ENCODE results near the gene SRC. TPM values are rescaled to one million over a fixed set of nuclear protein-coding genes. Genes with fewer than 3 reads are reported as not detected.
A peak's percentile ranks its signal among the peaks of the same experiment; 100 is the strongest.

The SRC gene
- polyA plus RNA-seq, 1 donor (not counting 4 experiments of a cell fraction or from before 2014, with no cell fraction given), result 22.8 TPM

DNA sequence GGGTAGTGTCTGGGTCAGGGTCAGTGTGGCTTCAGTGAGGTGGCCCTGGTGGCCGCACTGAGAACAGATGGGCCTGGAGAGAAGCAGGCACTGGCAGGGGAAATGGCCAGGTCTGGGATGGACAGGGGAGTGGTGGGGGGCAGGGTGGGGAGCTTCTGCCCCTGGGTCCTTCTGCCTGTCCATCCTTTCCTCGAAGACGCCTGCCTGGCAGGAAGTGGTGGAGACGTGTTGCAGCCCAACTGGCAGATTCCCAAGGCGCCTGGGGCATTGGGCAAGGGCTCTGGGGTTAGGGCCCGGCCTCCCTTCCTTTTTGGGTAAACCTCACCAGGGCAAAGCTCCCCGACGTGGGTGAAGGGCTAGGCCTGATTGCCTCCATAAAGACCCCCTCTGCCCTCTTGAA lies 10.4 kb downstream of the SRC start:
- peaks cover 6% of the 10 kb centered on the region for H3K9me1 ChIP-seq (ENCODE audit: control insufficient read depth, extremely low read depth, insufficient read depth, low read length)
- peaks cover 52% of the 10 kb centered on the region for H3K4me1 ChIP-seq (ENCODE audit: control insufficient read depth, extremely low read depth, insufficient read depth, low read length)
- no peak overlapping the region for H3K4me2 ChIP-seq (ENCODE audit: control insufficient read depth, extremely low read depth, insufficient read depth, low read depth, low read length)
- FAIRE-seq, result peak; percentile 65
- H3K9me3 ChIP-seq (ENCODE audit: control insufficient read depth, low read depth, low read length), result no peaks in the 10 kb centered on the region
- TF ChIP-seq, protein P1, sequence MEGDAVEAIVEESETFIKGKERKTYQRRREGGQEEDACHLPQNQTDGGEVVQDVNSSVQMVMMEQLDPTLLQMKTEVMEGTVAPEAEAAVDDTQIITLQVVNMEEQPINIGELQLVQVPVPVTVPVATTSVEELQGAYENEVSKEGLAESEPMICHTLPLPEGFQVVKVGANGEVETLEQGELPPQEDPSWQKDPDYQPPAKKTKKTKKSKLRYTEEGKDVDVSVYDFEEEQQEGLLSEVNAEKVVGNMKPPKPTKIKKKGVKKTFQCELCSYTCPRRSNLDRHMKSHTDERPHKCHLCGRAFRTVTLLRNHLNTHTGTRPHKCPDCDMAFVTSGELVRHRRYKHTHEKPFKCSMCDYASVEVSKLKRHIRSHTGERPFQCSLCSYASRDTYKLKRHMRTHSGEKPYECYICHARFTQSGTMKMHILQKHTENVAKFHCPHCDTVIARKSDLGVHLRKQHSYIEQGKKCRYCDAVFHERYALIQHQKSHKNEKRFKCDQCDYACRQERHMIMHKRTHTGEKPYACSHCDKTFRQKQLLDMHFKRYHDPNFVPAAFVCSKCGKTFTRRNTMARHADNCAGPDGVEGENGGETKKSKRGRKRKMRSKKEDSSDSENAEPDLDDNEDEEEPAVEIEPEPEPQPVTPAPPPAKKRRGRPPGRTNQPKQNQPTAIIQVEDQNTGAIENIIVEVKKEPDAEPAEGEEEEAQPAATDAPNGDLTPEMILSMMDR (optimal IDR thresholded peaks at IDR 0.05 in 1 of 3, IDR thresholded peaks at IDR 0.05 in 1 of 3, conservative IDR thresholded peaks at IDR 0.05 in 1 of 3; ENCODE audit: extremely low read depth in 1 of 3, insufficient read depth in 2 of 3, low read length in 3 of 3), result no peak
- no peaks in the 10 kb centered on the region for H3K27me3 ChIP-seq (ENCODE audit: control insufficient read depth, extremely low read depth, insufficient read depth, low read length)
- peaks cover 6 to 21% of the 10 kb centered on the region in 2 experiments for H3K36me3 ChIP-seq (ENCODE audit: control insufficient read depth in 2 of 2, extremely low read depth in 1 of 2, insufficient read depth in 2 of 2, low read length in 2 of 2)
- H3K9ac ChIP-seq (ENCODE audit: control insufficient read depth, extremely low read depth, insufficient read depth, low read length), result no peak overlapping the region
- no peak for DNase-seq (ENCODE audit: low read depth, low spot score)
- H3K27ac ChIP-seq (ENCODE audit: control insufficient read depth, insufficient read depth, low read length), result no peak overlapping the region
- H4K20me1 ChIP-seq (ENCODE audit: control insufficient read depth, extremely low read depth, insufficient read depth, low read length), result peaks cover 2% of the 10 kb centered on the region
- H2AFZ ChIP-seq (ENCODE audit: control insufficient read depth, low read length), result no peak overlapping the region
- dilution Hi-C loops (cut with MboI; ENCODE audit: extremely low pct_ligation_motif_present, low sequenced_read_pairs), result no loop called here
- H3K4me3 ChIP-seq (ENCODE audit: control insufficient read depth in 2 of 3, extremely low read depth in 1 of 3, insufficient read depth in 2 of 3, low read depth in 1 of 3, low read length in 3 of 3), result no peak overlapping the region
- H3K79me2 ChIP-seq (ENCODE audit: control insufficient read depth, insufficient read depth, low read length), result peaks cover 86% of the 10 kb centered on the region

DNA sequence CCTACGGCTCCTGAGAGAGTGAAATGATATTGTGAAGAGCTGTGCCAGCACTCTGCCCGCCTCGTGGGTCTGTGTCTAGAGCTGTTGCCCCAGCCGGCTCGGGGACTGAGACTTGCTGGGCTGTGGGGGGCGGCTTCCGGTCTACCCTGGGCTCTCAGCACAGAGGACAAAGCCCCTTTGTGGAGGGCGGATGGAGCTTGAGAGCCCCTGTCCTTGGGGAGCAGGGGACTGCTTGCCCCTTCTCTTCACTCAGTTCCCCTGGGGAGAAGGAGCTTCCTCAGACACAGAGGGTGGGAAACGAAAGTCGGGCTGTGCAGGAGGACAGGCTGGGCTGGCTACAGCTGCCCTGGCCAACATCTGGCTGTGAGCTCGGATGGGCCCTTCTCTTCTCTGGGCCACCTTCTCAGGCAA lies 11.0 kb downstream of the SRC start:
- DNase-seq (ENCODE audit: low read depth, low spot score), result no peak
- H2AFZ ChIP-seq (ENCODE audit: control insufficient read depth, low read length), result no peak overlapping the region
- H3K4me2 ChIP-seq (ENCODE audit: control insufficient read depth, extremely low read depth, insufficient read depth, low read depth, low read length), result no peak overlapping the region
- peaks cover 6 to 15% of the 10 kb centered on the region in 2 experiments for H3K36me3 ChIP-seq (ENCODE audit: control insufficient read depth in 2 of 2, extremely low read depth in 1 of 2, insufficient read depth in 2 of 2, low read length in 2 of 2)
- TF ChIP-seq, protein P1 (optimal IDR thresholded peaks at IDR 0.05 in 1 of 3, IDR thresholded peaks at IDR 0.05 in 1 of 3, conservative IDR thresholded peaks at IDR 0.05 in 1 of 3; ENCODE audit: extremely low read depth in 1 of 3, insufficient read depth in 2 of 3, low read length in 3 of 3), result no peak
- TF ChIP-seq EZH2 (IDR thresholded peaks at IDR 0.05; ENCODE audit: low read length), result no peak
- no peaks in the 10 kb centered on the region for H3K27me3 ChIP-seq (ENCODE audit: control insufficient read depth, extremely low read depth, insufficient read depth, low read length)
- peaks cover 84% of the 10 kb centered on the region for H3K79me2 ChIP-seq (ENCODE audit: control insufficient read depth, insufficient read depth, low read length)
- dilution Hi-C loops (cut with MboI; ENCODE audit: extremely low pct_ligation_motif_present, low sequenced_read_pairs), result no loop called here
- peaks cover under 1% of the 10 kb centered on the region for H4K20me1 ChIP-seq (ENCODE audit: control insufficient read depth, extremely low read depth, insufficient read depth, low read length)
- no peak for FAIRE-seq
- peaks cover 6% of the 10 kb centered on the region for H3K9me1 ChIP-seq (ENCODE audit: control insufficient read depth, extremely low read depth, insufficient read depth, low read length)
- H3K27ac ChIP-seq (ENCODE audit: control insufficient read depth, insufficient read depth, low read length), result no peak overlapping the region
- H3K4me1 ChIP-seq (ENCODE audit: control insufficient read depth, extremely low read depth, insufficient read depth, low read length), result peaks cover 52% of the 10 kb centered on the region
- H3K9ac ChIP-seq (ENCODE audit: control insufficient read depth, extremely low read depth, insufficient read depth, low read length), result no peak overlapping the region
- H3K4me3 ChIP-seq (ENCODE audit: control insufficient read depth in 2 of 3, extremely low read depth in 1 of 3, insufficient read depth in 2 of 3, low read depth in 1 of 3, low read length in 3 of 3), result no peak overlapping the region
- H3K9me3 ChIP-seq (ENCODE audit: control insufficient read depth, low read depth, low read length), result no peaks in the 10 kb centered on the region
